ENCODE measurements around the gene SLC25A47.
"Not testable (repeated sequence)": the region's sequence is repeated elsewhere in the genome, so short reads cannot be mapped to it uniquely, and the experiment has no call there.

The SLC25A47 gene

DNA sequence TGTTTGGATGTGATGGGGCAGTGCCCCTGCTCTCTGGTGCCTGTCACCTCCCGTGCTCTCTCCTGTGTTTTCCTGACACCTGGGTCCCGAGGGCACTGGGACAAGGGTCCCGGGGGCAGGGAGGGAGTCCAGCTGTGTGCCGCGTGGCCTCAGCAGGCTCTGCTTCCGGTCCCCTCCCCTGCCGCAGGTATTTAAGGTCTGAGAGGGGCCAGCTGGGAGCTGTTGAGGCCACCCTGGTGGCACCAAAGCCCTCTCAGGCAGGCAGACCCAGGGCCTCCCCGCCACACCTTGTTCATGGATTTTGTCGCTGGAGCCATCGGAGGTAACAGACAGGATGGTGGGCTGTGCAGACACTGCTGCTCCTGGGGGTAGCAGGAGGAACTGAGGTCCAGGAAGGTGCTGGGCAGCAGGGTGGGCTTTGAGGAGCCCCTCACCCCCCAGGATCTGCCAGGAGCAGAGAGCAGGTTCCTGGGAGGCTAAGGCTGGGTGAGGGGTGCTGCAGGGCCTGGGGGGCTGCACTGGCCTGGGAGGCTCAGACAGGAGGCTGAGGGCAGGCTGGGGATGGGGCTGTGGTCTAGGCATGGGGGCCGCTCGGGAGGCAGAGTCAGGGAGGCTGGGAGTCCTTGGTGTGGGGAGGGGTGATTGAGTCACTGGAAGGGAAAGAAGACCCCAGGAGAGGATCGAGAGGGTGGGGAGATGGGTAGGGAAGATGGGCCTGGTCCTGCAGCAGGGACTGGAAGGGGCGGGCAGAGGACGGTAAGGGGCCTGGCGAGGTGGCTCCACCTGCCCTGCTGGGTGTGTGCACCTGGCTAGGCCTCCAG, at the start of gene SLC25A47:
TSS of gene SLC25A47 (plus strand) at position 219 of the 821 bp plus-strand sequence. CDS start at position 295, 76 bp downstream.
- no peak for DNase-seq

DNA sequence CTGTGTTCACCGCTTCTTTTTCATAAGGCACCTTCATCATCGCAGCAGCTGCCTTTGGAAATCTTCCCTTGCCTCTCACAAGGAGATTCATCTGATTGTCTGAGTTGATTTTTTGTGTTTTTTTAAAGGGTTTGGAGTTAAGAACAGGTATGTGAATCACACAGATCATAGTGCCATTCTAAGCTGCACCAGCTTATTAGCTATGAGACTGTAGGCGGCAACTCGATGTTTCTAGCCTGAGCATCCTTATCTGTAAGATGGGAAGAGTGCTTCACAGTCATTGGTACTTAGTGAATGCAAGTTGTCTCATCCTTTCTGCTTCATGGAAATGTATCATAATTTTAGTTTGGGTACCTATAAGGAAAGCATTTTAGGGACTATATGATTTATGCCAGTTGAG, 48.9 kb upstream of the SLC25A47 start:
- no peak for DNase-seq

DNA sequence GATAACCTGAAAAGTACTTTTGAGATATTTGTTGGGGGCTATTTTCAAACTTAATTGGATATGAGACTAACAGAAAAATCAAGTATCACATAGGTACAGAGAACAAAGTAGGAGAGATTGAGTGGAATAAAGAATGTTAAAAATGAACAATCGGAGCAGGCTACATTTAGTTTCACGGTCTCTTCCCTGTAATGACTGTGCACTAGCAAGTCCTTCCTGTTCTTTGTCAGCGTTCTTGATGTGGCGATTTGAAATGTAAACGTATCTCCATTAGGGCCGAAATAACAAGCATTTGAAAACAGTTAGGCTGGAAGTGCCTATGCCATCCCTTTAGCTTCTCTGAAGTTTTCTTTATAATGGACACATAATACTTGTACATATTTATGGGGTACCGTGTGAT, 47.9 kb upstream of the SLC25A47 start:
- DNase-seq: peak; percentile 62

GRCh38 chr14:100278702-100279101, 44.4 kb upstream of the SLC25A47 start:
- DNase-seq: no peak

GRCh38 chr14:100279133-100279532, 44.0 kb upstream of the SLC25A47 start:
- no peak for DNase-seq

DNA sequence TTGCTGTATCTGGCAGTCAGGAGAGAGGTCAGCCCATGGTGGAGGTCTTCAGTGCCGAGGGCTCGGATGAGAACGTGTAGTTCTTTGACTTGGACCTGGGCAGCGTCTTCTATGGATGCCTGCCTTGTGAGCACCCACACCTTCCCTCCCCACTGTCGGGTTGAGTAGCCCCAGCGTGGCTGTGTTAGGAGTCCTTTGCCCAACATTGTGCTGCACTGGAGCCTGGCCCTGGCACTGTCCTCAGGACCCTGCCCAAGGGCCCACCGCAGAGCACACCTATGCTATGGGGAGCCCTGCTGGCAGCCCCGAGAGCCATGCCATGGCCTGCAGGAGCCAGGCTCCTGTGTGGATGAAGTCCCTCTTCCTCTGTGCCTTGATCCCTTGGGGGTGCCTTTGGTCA, 43.6 kb upstream of the SLC25A47 start:
- DNase-seq: no peak

DNA sequence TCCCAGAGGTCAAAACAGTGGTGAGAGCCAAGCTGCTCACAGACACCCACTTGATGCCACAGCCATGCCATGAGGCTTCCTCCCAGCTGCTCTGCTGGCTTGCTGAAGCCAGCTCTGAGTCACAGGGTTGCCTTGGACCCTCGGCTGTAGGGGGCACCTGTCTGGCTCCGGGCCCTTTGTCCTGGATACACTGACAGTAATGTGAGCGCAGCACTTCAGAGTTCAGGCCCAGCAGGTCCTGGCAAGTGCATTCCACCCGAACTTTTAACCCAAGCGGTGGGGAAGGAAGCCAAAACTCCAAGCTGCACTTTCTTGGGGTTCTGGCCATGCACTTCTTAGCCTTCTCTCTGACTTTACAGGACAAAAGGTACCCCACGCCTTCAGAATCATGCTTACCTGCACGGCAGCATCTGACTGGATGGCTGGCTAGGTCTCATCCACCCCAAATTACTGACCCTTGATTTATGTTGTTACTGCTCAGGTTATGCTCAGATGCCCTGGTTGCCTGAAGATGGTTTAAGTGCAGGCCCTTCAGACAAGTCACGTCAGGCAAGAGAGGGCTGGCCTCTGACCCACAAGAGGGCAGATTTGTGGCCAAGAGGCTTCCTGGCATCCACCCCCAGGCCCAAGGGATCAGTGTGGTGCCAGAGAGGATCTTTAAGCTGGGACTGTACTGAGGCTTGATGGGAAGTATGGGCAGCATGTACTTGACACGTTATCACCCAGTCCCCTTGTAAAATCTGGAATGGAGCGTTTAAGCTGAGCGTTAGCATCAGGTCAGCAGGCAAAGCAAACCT, 41.7 kb upstream of the SLC25A47 start:
- DNase-seq: no peak

GRCh38 chr14:100282083-100282350, 41.1 kb upstream of the SLC25A47 start:
- DNase-seq: no peak

- DNase-seq: no peak
Observed at GRCh38 chr14:100282766-100283419, 40.2 kb upstream of the SLC25A47 start.

- DNase-seq: not testable (repeated sequence)
Observed at GRCh38 chr14:100283436-100283835, 39.7 kb upstream of the SLC25A47 start.

DNA sequence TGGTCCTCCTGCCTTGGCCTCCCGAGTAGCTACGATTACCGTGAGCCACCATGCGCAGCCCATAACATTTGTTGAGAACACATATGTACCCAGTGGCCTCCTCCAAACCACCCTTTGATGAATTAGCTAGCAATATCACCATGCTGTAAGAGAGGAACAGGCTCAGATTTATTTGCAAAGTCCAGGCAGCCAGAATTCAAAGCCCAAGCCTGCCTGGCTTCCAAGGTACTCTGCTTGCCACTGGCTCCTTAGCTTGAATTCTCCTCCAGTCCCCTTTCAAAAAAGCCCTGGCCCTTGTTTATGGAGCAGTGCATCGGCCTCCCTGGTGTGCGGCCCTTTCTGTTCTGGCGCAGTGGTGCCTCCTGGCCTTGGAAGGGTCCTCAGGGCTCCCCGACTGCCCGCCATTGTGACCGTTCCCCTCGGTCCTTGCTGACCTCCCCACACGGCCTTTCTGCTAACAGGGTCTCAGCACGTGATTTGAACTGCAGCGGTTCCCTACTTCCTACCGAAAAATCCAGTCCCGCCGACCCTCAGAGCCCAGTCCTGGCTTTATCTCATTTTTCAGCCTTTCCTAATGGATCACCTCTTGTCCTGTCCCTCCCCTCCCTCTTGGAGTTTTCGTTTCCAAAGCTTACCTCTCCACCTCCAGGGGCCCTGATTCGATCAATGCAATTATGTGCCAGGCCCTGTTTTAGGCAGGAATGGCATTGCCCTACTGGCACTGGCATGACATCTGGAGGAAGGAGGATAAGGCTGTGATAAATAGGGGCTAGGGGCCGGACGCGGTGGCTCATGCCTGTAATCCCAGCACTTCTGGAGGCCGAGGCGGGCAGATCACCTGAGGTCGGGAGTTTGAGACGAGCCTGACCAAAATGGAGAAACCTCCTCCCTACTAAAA, 38.9 kb upstream of the SLC25A47 start:
- no peak for DNase-seq

GRCh38 chr14:100285021-100285912, 37.9 kb upstream of the SLC25A47 start:
- DNase-seq: peak; percentile 74

DNA sequence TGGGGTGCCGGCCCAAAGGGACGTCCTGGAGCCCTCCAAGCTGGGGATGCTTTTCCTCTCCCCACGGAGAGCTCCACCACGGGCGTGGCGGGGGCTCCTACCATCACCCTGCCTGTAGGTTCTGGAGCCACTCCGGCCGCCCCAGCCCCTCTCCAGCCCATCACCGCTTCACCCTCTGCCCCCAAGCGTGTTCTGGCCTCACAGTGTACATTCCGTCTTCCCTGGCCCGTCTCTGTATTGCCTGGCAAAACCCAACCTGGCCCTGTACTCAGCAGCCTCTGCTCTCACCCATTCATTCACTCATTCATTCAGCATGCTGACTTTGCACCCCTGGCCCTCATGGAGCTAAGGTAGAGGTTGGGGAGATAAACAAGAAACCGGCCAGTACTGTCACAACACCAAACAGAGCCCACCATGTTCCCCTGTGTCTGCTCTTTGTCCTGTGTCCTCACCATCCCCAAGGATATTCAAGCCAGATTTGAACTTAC, 37.2 kb upstream of the SLC25A47 start:
- no peak for DNase-seq

- no peak for DNase-seq
Observed at GRCh38 chr14:100286484-100287191, 36.5 kb upstream of the SLC25A47 start.

- no peak for DNase-seq
Observed at GRCh38 chr14:100287202-100287997, 35.7 kb upstream of the SLC25A47 start.

GRCh38 chr14:100287998-100288295, 35.2 kb upstream of the SLC25A47 start:
- not testable (repeated sequence) for DNase-seq

- no peak for DNase-seq
Observed at GRCh38 chr14:100288382-100289185, 34.6 kb upstream of the SLC25A47 start.

GRCh38 chr14:100289916-100290606, 33.1 kb upstream of the SLC25A47 start:
- DNase-seq: no peak

Data from activated CD4-positive, alpha-beta T cell treated with anti-CD3 and anti-CD28 coated beads, Interleukin-2, amount 50 U/mL, for 16 hours (primary cell).